Liver (tissue), 3 donors: ENCODE data around the gene RIMBP3C.
A peak's percentile ranks its signal among the peaks of the same experiment; 100 is the strongest.

Experiments
- CTCF ChIP-seq: fragments of 150-350 bp; IDR thresholded peaks from 2 replicates; pipeline ENCODE4 v1.5.1; 2017; ENCODE audit warnings: improper control_type of control experiment, low read depth, low read length; ENCODE audit not compliant: missing input control
- NR2F2 ChIP-seq: IDR thresholded peaks from 2 replicates; pipeline ENCODE4 v1.6.1; 2016; ENCODE audit warnings: antibody characterized with exemption
- RAD21 ChIP-seq, 2 donors: IDR thresholded peaks; 2 replicates each; pipeline ENCODE4 v1.6.1; 2016; ENCODE audit warnings: antibody characterized with exemption in 2 of 2, mild to moderate bottlenecking in 2 of 2
- YY1 ChIP-seq: IDR thresholded peaks from 2 replicates; pipeline ENCODE4 v1.6.1; 2016; ENCODE audit warnings: antibody characterized with exemption, mild to moderate bottlenecking
- TF ChIP-seq, protein P1 (sequence below): IDR thresholded peaks from 2 replicates; pipeline ENCODE4 v1.6.1; 2016; ENCODE audit warnings: antibody characterized with exemption, mild to moderate bottlenecking
- TF ChIP-seq, protein P2 (sequence below): IDR thresholded peaks from 2 replicates; pipeline ENCODE4 v1.6.1; 2016; ENCODE audit warnings: antibody characterized with exemption
- donor health status: healthy.
- donor health status: healthy.

- TF ChIP-seq RAD21 (IDR thresholded peaks at IDR 0.05) (no peak), NR2F2 (no peak), CTCF (no peak), YY1 (peak; percentile 99)
- TF ChIP-seq, protein P1, sequence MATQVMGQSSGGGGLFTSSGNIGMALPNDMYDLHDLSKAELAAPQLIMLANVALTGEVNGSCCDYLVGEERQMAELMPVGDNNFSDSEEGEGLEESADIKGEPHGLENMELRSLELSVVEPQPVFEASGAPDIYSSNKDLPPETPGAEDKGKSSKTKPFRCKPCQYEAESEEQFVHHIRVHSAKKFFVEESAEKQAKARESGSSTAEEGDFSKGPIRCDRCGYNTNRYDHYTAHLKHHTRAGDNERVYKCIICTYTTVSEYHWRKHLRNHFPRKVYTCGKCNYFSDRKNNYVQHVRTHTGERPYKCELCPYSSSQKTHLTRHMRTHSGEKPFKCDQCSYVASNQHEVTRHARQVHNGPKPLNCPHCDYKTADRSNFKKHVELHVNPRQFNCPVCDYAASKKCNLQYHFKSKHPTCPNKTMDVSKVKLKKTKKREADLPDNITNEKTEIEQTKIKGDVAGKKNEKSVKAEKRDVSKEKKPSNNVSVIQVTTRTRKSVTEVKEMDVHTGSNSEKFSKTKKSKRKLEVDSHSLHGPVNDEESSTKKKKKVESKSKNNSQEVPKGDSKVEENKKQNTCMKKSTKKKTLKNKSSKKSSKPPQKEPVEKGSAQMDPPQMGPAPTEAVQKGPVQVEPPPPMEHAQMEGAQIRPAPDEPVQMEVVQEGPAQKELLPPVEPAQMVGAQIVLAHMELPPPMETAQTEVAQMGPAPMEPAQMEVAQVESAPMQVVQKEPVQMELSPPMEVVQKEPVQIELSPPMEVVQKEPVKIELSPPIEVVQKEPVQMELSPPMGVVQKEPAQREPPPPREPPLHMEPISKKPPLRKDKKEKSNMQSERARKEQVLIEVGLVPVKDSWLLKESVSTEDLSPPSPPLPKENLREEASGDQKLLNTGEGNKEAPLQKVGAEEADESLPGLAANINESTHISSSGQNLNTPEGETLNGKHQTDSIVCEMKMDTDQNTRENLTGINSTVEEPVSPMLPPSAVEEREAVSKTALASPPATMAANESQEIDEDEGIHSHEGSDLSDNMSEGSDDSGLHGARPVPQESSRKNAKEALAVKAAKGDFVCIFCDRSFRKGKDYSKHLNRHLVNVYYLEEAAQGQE = peak; percentile 29
- TF ChIP-seq, protein P2, sequence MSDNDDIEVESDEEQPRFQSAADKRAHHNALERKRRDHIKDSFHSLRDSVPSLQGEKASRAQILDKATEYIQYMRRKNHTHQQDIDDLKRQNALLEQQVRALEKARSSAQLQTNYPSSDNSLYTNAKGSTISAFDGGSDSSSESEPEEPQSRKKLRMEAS = no peak
These were observed 16.4 kb upstream of the RIMBP3C start, which contains the start of gene UBE2L3 for GRCh38 chr22:21567456-21568346.
